M059J (cell line): ENCODE measurements around the gene PDE1A. TPM values are rescaled to one million over a fixed set of nuclear protein-coding genes. Genes with fewer than 3 reads are reported as not detected.
A peak's percentile ranks its signal among the peaks of the same experiment; 100 is the strongest.

ENCODE experiments used
- DNase-seq: peaks from one replicate; pipeline ENCODE4 v3.0.0-alpha.2; 2012; ENCODE audit warnings: low read depth
- total RNA-seq: library from RNA; depleted of rRNA; stranded (reverse); fragments of >200 nt; shearing (Covaris generic); gene quantifications from 2 replicates; pipeline ENCODE4 v1.2.3, GENCODE V29; 2014; rRNA removed

The PDE1A gene
- 3.7 and 4.8 TPM in 2 replicates for total RNA-seq

DNA sequence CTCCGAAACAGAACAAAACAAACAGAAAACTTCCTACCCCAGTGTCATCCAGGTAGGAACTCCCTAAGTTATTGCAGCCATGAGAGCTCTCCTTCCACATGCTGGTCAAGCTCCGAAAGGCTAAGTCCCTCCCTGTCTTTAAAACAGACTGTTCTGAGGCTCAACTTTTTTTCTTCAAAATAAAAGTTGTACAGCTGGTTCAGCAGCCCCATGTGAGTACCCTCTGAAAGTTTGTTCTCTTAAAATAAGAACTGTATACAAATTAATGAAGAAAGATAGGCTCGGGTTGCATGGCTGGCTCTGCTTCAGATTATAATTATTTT lies at the start of gene PDE1A:
Gene PDE1A, minus strand, starts transcription at position 119 of the 323 bp plus-strand sequence.
- DNase-seq = no peak

- no peak for DNase-seq
These were observed 46.8 kb upstream of the PDE1A start for GRCh38 chr2:182473635-182474034.

DNA sequence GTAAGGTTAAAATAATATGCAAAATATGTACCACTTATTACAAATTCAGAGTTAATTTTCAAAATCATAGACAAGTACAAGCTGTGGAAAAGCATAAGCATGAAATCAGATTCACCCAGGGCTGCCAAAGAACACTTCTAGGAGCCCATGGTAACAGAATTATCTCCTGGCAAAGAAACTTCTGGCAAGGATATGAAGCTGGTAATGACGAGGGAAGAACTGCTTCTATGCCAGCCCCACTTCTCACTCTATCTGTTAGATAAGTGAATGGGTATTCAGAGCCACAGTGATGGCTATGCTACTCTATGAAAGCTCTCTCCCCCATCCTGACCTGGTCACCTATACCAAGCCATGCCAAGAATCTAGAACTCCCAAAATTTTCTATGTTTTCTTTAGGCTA lies 36.9 kb upstream of the PDE1A start:
- DNase-seq = no peak

DNA sequence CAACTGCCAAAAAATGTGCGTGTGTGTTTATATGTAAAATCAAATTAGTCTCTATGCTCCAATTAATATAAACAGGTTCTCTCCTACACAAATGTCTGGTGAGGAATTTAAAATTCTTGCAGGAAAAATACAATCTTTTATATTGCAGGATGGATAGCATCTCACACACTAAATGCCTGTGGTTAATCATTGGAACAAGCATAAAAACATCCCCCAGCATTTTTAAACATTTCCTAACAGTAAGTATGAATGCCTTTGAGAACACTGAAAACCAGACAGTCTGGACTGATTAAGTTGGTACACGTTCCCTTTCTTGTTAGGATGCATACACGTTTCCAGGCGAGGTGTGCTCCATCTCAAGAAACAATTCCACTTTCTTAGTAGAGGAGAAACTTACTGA lies 29.9 kb upstream of the PDE1A start:
- peak; percentile 36 for DNase-seq

DNA sequence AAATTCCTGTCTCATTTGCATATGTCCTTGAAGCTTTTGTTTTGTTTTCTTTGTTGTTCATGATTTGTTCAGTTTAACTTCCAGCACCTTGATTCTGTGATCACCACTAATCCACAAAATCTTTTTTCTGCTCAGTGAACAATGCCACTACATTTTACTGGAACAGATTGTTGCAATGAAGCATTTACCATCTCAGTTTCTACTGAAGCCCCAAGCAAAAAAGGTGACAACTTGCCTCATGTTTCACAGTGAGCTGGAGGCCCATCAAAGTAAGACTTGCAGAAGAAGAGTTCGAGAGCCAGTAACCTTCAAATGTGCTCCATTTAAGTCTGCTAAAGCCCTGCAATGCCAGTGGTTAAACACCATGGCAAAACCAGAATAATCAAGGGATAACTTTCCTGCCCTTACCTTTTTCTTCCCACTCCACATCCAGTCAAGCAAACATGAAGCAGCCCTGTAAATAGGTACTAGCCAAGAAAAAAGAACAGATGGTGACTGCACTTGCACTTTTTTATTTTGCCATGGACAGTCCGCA lies 25.7 kb upstream of the PDE1A start:
- no peak for DNase-seq

- DNase-seq = no peak
These were observed 21.5 kb upstream of the PDE1A start for GRCh38 chr2:182448371-182448770.

DNA sequence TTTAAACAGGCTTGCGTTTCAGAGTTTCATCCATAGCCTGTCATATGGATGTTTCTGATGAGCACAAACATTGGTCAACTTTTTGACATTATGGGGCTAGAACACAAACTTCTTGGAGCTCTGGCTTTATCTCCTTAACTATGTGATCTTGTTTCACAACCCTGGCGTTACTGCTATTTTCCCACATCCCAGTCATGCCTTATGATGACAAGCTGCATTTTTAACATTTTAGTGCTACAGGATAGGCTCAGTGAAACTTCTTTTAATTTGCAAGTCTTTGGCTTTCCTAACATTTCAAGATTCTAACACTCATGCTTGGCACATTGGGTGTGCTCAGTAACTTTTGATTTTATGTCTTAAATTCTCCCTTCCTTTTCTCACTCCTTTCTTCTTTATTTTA lies 21.0 kb upstream of the PDE1A start:
- no peak for DNase-seq

DNA sequence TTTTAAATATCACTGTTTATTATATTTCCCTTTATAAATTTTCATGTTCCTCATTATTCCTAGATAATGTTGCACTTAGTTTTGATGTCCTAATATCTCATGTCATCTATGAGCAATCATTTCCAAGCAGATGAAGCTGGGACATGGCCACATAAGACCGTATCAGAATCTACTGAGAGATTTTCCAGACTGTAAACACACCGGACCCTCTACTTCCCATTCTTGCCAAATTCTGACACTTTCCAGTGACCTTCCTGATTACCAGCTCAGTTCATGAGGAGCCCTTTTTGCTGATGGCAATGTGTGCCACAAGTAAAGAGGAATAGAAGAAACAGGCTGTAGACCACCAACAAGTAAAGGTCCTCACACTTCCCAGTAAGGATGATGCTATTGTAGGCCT lies 20.3 kb upstream of the PDE1A start:
- no peak for DNase-seq

GRCh38 chr2:182446087-182446486 lies 19.3 kb upstream of the PDE1A start:
- no peak for DNase-seq

DNA sequence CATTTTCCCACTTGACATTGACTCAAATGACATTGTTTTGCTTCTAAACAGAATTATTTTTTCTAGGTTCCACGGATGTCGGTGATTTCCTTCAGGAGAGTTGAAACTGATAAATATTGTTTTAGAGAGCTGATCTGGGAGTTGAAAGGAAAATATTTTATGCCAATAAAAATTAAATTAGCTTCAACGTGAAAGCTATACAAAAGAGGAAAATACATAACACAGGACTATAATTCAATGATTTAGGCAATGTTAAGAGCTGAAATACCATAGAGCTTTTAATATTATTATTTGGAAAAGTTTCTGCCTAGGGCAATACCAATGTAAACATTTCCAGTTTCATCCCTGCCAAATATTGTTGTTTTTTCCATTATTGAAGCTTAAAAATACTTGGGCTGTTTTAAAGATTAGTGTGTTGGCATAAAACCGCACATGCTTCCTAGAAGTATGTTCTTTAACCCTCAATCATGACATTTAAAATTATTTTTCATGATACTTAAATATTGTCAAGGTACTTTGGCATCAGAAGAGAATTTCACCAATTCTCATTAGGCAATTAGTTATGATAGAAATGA lies 18.6 kb upstream of the PDE1A start:
- peak; percentile 27 for DNase-seq

DNA sequence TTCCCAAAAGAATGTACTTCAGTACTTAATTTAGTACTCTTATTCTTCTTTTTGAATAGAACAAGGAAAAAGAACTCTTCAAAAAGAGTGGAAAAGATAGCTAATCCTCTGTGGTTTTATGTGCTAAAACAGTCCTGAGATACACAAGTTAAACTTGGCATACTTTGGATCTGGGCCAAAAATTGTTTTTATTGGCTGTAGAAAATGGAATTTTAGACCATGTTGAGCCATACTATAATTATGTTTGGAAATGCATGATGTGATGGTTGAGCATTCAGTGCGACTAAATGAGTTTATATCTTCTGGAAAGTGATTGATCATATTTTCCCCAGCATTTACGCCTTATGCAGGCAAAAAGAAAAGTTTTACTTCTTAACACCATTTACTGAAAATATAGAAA lies 18.0 kb upstream of the PDE1A start:
- DNase-seq = peak; percentile 47

DNA sequence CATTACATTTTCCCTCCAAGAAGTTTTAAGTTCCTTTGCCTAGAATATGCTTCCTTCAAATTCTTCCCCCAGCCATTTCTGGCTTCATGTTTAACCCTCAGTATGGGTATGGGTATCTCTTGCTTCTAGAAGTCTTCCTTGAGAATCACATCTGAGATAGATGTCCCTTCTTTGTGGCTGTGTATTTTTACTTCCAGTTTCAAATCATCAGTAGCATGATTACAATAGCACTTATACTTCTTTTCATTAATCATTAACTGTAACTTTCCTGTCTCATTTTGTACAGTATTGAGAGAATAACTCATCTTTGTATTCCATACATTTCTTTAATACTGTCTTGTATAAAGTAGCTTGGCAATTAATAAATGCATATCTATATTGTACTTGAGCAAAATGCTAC lies 17.3 kb upstream of the PDE1A start:
- DNase-seq = no peak

- DNase-seq = no peak
These were observed 9.4 kb upstream of the PDE1A start for GRCh38 chr2:182436252-182436651.

DNA sequence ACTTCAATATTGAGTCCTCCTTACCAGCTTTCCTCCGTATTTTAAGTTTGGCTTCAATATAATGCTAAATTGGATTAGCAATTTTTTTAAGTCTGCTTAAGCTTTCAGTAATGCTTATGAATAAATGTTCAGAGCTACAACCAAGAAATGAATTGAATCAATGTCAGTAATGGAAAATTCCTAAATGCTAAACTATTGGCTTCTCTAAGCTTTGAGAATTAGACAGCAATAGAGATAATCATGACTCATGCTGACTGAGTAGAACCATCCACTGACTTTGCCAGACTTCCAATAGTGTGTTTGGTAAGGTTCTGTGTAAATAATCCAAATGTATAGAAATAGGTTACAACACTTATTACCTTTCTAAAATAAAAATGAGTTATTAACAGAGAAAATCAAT lies 8.9 kb upstream of the PDE1A start:
- peak; percentile 26 for DNase-seq

- peak; percentile 33 for DNase-seq
These were observed 5.2 kb upstream of the PDE1A start for GRCh38 chr2:182432051-182432450.

- no peak for DNase-seq
These were observed 1.6 kb upstream of the PDE1A start for GRCh38 chr2:182428476-182428875.

GRCh38 chr2:182426082-182426917 lies 536 bp downstream of the PDE1A start:
- DNase-seq = no peak

DNA sequence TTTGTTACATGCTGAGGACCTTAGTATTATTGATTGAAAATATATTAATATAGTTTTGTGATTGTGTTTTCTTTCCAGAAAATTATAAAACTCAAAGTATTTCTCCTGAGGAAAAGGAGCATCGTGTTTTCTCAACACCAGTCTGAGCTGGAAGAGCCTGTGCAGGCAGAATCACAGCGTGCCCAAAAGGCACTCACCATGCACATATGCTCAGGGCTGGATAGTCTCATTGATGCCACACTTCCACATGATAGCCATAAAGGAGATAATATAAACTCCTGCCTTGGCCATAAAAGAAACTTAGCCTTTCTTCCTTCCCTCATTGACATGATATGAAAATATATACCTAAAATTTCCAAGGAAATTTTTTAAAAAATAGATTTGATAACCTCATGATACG lies 4.0 kb downstream of the PDE1A start:
- no peak for DNase-seq

GRCh38 chr2:182420669-182421068 lies 6.2 kb downstream of the PDE1A start:
- no peak for DNase-seq

DNA sequence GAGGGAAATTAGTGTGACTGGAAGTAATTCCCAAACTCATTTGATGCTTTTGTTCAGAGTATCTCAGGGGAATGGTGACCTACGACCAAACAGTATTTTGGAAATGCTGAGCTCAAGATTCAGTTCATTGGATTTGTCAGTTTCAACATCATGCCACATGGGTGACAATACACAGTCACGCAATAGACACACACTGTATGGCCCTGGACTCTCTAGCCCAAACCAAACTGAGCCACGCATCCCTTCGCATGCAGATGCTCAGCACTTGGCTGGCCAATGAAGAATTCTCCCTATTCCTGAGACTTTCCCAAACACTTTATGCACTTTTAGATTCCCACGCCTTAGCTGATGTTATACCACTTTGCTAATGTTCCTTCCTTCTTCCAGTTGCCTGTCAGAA lies 10.0 kb downstream of the PDE1A start:
- no peak for DNase-seq

GRCh38 chr2:182416191-182416590 lies 10.6 kb downstream of the PDE1A start:
- no peak for DNase-seq

DNA sequence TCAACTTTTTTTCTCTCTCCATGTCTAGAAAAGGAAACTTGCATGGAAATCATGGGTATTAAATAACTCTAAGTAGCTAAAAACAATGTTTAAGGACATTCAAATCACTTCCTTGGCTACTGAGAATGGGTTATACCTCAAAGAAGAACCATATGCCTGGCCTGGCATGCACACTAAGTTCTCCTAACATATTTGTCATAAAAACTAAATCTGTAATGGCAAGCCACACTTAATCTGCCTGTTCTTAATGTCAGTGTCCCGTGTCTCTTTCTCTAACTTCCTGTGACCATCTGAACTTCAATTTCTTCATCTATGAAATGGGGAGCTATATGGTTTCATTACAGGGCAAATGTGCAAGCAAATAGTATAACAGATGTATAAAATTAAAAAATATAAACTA lies 11.1 kb downstream of the PDE1A start:
- no peak for DNase-seq

DNA sequence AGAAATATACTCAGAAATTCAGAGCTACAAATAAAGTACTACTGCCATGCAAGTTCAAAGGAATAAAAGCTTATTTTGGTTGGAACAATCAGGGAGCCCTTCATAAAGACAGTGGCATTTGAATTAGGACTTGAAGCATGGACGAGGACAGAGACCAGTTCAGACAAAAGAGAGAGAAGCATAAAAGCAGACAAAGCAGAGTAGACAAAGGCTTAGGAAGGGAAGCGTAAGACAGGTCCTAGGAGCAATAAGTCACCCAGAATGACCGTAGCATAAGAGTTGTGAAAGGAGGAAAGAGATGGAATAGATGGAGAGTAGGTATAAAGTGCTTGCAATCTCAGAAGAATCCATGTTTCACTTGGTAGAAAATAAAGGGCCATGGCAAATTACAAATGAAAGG lies 14.0 kb downstream of the PDE1A start:
- no peak for DNase-seq
